H7 (cell line): ENCODE results near the gene MAN1A2. TPM values are rescaled to one million over a fixed set of nuclear protein-coding genes. Genes with fewer than 3 reads are reported as not detected.
A peak's percentile ranks its signal among the peaks of the same experiment; 100 is the strongest.
"Not testable (repeated sequence)": the region's sequence is repeated elsewhere in the genome, so short reads cannot be mapped to it uniquely, and the experiment has no call there.

Source experiments
- DNase-seq: peaks from one replicate; pipeline ENCODE4 v3.0.0; 2012
- H3K27me3 ChIP-seq: 2 replicates; pipeline ENCODE4 v1.6.0; 2011; ENCODE audit warnings: mild to moderate bottlenecking, low read length; ENCODE audit not compliant: control insufficient read depth, insufficient read depth
- H3K36me3 ChIP-seq: replicated peaks from 2 replicates; pipeline ENCODE4 v1.5.1; 2011; ENCODE audit warnings: low read length; ENCODE audit not compliant: control insufficient read depth, insufficient read depth
- H3K4me3 ChIP-seq: 2 replicates; pipeline ENCODE4 v1.5.1; 2011; ENCODE audit warnings: low read depth, mild to moderate bottlenecking, control low read depth, low read length, moderate library complexity; ENCODE audit not compliant: insufficient read depth
- total RNA-seq: library from RNA; depleted of rRNA; stranded (reverse); fragments of >200 nt; shearing (Covaris generic); gene quantifications from 2 replicates; pipeline ENCODE4 v1.2.3, GENCODE V29; 2014

MAN1A2 gene
- total RNA-seq, 1 experiment from 2014 or later = 16.0 TPM

DNA sequence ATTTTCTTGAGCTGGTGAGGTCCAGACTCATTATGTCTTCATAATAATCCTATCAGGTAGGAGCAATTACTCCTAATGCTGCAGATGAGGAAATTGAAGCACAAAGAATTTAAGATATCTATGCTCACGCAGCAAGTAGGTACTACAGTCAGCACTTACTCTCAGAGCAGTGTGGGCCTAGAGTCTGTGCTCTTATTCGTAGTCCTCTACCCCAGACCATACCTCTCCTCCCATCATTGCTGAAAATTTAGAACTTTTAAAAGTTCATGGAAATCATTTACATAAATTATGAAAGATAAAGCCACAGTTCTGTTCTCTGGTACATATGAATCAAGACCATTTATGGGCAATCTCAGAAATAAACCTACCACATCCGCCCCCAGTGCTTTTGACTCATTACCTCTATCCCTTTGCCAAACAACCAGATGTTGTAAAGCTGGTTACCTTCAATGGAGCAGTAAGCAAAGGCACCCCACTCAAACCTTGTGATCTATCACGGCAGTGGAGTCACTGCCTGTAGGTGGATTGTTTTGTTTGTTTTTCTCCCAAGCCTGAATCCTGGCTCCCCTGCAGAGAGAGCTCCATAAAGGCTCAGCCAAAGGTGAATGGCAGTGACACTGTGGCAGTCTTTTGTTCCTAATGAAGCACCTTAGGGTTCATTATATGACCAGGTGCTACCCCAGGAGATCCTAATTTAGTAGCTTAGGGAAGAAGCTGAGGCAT lies 20.9 kb upstream of the MAN1A2 start:
- Histone ChIP-seq H3K27me3 (no peaks in the 10 kb centered on the region), H3K36me3 (no peaks in the 10 kb centered on the region), H3K4me3 (no peak overlapping the region)
- DNase-seq = peak; percentile 28

DNA sequence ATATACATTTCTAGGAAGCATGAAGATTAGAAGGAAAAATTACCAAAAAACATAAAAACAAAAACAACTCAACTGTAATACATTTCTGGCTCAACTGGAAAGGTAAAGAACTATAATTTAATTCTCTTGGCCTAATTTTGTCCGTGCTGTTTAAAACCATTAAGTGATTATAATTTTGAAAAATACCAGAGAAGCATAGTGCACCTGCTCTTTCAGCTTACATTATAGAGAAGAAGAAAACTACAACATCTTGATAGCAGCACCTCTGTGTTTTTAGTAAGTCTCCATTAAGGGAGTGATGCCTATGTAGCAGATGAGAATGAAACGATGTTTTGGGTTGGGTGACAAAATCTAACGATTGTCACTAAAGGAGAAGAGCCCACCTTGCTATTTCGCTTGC lies 19.3 kb upstream of the MAN1A2 start:
- Histone ChIP-seq H3K36me3 (no peaks in the 10 kb centered on the region), H3K27me3 (no peaks in the 10 kb centered on the region), H3K4me3 (no peak overlapping the region)
- no peak for DNase-seq

DNA sequence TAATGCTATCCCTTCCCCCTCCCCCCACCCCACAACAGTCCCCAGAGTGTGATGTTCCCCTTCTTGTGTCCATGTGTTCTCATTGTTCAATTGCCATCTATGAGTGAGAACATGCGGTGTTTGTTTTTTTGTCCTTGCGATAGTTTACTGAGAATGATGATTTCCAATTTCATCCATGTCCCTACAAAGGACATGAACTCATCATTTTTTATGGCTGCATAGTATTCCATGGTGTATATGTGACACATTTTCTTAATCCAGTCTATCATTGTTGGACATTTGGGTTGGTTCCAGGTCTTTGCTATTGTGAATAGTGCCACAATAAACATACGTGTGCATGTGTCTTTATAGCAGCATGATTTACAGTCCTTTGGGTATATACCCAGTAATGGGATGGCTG lies 14.6 kb upstream of the MAN1A2 start:
- H3K27me3 ChIP-seq, H3K4me3 ChIP-seq, DNase-seq, H3K36me3 ChIP-seq: not testable (repeated sequence)

DNA sequence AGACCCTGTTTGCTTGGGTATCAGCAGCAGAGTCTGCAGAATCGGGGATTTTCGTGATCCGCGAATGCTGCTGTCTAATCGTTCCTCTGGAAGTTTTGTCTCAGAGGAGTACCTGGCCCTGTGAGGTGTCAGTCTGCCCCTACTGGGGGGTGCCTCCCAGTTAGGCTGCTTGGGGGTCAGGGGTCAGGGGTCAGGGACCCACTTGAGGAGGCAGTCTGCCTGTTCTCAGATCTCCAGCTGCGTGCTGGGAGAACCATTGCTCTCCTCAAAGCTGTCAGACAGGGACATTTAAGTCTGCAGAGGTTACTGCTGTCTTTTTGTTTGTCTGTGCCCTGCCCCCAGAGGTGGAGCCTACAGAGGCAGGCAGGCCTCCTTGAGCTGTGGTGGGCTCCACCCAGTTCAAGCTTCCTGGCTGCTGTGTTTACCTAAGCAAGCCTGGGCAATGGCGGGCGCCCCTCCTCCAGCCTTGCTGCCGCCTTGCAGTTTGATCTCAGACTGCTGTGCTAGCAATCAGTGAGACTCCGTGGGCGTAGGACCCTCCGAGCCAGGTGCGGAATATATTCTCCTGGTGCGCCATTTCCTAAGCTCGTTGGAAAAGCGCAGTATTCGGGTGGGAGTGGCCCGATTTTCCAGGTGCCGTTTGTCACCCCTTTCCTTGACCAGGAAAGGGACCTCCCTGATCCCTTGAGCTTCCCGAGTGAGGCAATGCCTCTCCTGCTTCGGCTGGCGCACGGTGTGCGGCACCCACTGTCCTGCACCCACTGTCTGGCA lies 9.2 kb upstream of the MAN1A2 start:
- H3K4me3 ChIP-seq, DNase-seq, H3K36me3 ChIP-seq, H3K27me3 ChIP-seq: not testable (repeated sequence)

- not testable (repeated sequence) for H3K27me3 ChIP-seq, DNase-seq, H3K36me3 ChIP-seq
These were observed 8.7 kb upstream of the MAN1A2 start for GRCh38 chr1:117358604-117358887.

GRCh38 chr1:117359561-117360289 lies 7.5 kb upstream of the MAN1A2 start:
- Histone ChIP-seq H3K4me3 (no peak overlapping the region), H3K27me3 (no peaks in the 10 kb centered on the region), H3K36me3 (no peaks in the 10 kb centered on the region)
- DNase-seq = no peak

More at GRCh38 chr1:117358604-117358887, 8.7 kb upstream of the MAN1A2 start:
- H3K4me3 ChIP-seq = not testable (repeated sequence)

DNA sequence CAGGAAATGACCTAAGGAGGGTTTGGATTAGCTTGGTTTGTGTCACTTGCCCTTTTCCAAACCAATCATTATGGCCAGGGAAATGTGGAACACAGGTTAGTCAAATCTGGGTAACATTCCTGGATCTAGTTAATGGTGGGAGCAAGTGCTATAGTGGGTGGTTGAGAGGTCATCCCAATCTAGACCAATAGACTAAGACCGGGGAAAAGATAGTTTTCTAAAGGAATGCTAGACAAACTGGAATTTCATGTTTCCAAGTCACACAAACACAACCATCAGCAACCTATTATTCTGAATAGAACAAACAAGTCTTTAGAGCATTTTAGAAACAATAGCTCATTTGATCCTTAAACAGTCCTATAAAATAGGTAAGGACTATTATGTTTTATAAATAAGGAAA lies 4.3 kb upstream of the MAN1A2 start:
- no peak for DNase-seq
- Histone ChIP-seq H3K4me3 (no peak overlapping the region), H3K27me3 (peaks cover 5% of the 10 kb centered on the region), H3K36me3 (no peaks in the 10 kb centered on the region)

- no peak for DNase-seq
- Histone ChIP-seq H3K4me3 (no peak overlapping the region), H3K27me3 (peaks cover 6% of the 10 kb centered on the region), H3K36me3 (no peaks in the 10 kb centered on the region)
These were observed 3.6 kb upstream of the MAN1A2 start for GRCh38 chr1:117363571-117364048.

DNA sequence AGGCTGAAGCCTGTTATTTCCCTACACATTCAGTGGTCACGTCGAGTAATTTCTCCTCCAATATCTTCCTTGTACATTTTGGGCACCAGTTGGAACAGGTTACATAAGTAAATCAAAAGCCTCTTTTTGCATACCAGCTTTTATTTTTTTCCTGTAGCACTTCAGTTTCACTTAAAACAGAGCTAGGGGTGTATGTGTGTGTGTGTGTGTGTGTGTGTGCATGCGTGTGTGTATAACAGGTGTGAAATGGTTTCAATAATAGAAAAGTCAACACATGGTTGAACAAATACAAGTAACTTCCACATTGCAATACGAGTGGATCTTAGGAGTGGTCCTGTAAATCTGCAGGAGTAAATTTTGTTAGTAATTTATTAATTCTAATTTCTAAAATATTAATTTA lies 3.0 kb upstream of the MAN1A2 start:
- Histone ChIP-seq H3K27me3 (peaks cover 6% of the 10 kb centered on the region), H3K4me3 (no peak overlapping the region), H3K36me3 (no peaks in the 10 kb centered on the region)
- no peak for DNase-seq

DNA sequence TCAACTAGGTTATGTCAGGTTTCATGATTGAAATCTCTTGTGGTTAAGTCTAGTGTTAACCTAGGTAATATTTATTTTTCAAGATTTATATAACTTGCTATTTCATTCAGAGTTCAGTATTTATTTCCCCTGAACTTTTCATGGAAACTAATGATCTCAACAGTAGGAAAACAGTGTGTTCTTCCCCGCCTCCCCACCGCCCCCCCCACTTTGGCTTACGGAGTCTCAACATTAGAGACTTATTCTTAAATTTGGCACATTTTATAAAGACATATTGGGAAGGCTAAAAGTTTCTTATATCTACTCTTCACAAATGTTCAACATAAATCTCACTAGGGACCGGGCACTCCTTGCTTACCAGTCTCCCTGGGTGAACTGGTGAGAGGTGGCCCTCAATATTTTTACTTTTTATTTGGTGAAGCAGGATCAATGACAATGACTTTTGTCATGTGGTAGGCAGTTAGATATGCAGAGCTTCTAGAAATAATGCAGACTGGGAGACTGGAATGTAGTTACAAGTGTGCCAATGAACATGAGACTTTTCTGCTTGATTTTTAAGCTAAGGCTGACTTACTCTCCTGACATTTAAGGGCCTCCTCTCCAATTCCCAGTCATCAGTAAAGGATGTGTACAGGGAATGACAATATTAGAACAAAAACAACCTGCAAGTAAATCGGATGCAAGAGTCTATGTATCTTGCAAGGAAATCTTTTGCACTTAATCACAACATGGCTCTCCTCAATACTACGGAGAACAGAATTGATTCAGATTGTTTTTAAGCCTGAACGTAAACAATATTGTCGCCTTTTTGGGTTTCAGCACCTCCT lies 1.7 kb upstream of the MAN1A2 start:
- DNase-seq = no peak
- Histone ChIP-seq H3K27me3 (peaks cover 6% of the 10 kb centered on the region), H3K4me3 (peak overlapping the region; percentile 82), H3K36me3 (no peaks in the 10 kb centered on the region)

- peak overlapping the region; percentile 82 for H3K4me3 ChIP-seq
- DNase-seq = peak; percentile 93
- H3K36me3 ChIP-seq = no peaks in the 10 kb centered on the region
- H3K27me3 ChIP-seq = peaks cover 6% of the 10 kb centered on the region
These were observed 838 bp upstream of the MAN1A2 start for GRCh38 chr1:117366177-117367045.

GRCh38 chr1:117368116-117369108 lies 1.2 kb downstream of the MAN1A2 start:
- Histone ChIP-seq H3K27me3 (peaks cover 6% of the 10 kb centered on the region), H3K36me3 (no peaks in the 10 kb centered on the region), H3K4me3 (peak overlapping the region; percentile 82)
- no peak for DNase-seq

- no peak for DNase-seq
- Histone ChIP-seq H3K27me3 (peaks cover 6% of the 10 kb centered on the region), H3K4me3 (no peak overlapping the region), H3K36me3 (no peaks in the 10 kb centered on the region)
These were observed 2.8 kb downstream of the MAN1A2 start for GRCh38 chr1:117370071-117370470.
